C4-2B (cell line): ENCODE results near the gene ZNF229.
"Not testable (repeated sequence)": the region's sequence is repeated elsewhere in the genome, so short reads cannot be mapped to it uniquely, and the experiment has no call there.

ENCODE experiments used
- CTCF ChIP-seq: fragments of 450-650 bp; conservative IDR thresholded peaks from 2 replicates; pipeline ENCODE4 v1.5.1; 2017; ENCODE audit warnings: mild to moderate bottlenecking
- ZFX ChIP-seq: fragments of 450-650 bp; IDR thresholded peaks from 2 replicates; pipeline ENCODE4 v1.6.1; 2017

DNA sequence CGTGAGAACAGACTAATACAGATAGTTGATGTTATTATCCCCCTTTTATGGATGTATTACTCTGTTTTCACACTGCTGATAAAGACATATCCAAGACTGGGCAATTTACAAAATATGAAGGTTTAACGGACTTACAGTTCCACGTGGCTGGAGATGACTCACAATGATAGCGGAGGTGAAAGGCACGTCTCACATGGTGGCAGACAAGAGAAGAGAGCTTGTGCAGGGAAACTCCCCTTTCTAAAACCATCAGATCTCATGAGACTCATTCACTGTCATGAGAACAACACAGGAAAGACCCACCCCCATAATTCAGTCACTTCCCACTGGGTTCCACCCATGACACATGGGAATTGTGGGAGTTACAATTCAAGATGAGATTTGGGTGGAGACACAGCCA lies 20.5 kb upstream of the ZNF229 start:
- not testable (repeated sequence) for TF ChIP-seq CTCF, ZFX
